Activated T-helper 2 cell treated with anti-CD3 and anti-CD28 coated beads, Interferon-gamma antibody, Interleukin-2, Interleukin-4, amounts not matched to agents 10 μg/mL and 5 μg/mL and 100 μg/mL, durations not matched to agents 14 hours and 24 hours and 36 hours (primary cell): ENCODE data around the gene PARD3B. TPM values are rescaled to one million over a fixed set of nuclear protein-coding genes. Genes with fewer than 3 reads are reported as not detected.
A peak's percentile ranks its signal among the peaks of the same experiment; 100 is the strongest.

ENCODE experiments used
- DNase-seq: peaks from one replicate; pipeline ENCODE4 v3.0.0; 2021; ENCODE audit warnings: low spot score
- H3K27ac Mint-ChIP-seq: one replicate; pipeline ENCODE4 v1.8.0; 2021; ENCODE audit warnings: mixed read lengths
- H3K27me3 Mint-ChIP-seq: one replicate; pipeline ENCODE4 v1.8.0; 2021; ENCODE audit warnings: low read depth, mixed read lengths
- H3K36me3 Mint-ChIP-seq: one replicate; pipeline ENCODE4 v1.8.0; 2021; ENCODE audit warnings: low read depth, mixed read lengths
- H3K4me1 Mint-ChIP-seq: one replicate; pipeline ENCODE4 v1.8.0; 2021; ENCODE audit warnings: low read depth, mixed read lengths
- H3K4me3 Mint-ChIP-seq: one replicate; pipeline ENCODE4 v1.8.0; 2021; ENCODE audit warnings: low read depth, mild to moderate bottlenecking, moderate library complexity, mixed read lengths
- H3K9me3 Mint-ChIP-seq: one replicate; pipeline ENCODE4 v1.8.0; 2021; ENCODE audit warnings: mixed read lengths
- intact Hi-C: fragments of 100-400 bp; cut with micrococcal nuclease; formaldehyde crosslinking; loops from one replicate; pipeline ENCODE4 v1.15.1; 2023
- total RNA-seq: library from RNA; stranded (reverse); gene quantifications from 2 replicates; pipeline ENCODE4 v1.2.3, GENCODE V29; 2022

The PARD3B gene
- total RNA-seq, 1 donor from 2014 or later, result 0.39 TPM

GRCh38 chr2:205078762-205079161 lies 533.5 kb downstream of the PARD3B start:
- H3K4me1 Mint-ChIP-seq, result peaks cover 43% of the 10 kb centered on the region
- no peaks in the 10 kb centered on the region for H3K27me3 Mint-ChIP-seq
- no peak overlapping the region for H3K27ac Mint-ChIP-seq
- H3K4me3 Mint-ChIP-seq, result no peak overlapping the region
- no peak for DNase-seq
- H3K36me3 Mint-ChIP-seq, result peaks cover 7% of the 10 kb centered on the region
- peaks cover 9% of the 10 kb centered on the region for H3K9me3 Mint-ChIP-seq
- intact Hi-C loops, result loop anchor here (5.0 to 10.0 kb wide), 3 partner anchors 51 to 606 kb away; partner anchors contain the start of gene NRP2

DNA sequence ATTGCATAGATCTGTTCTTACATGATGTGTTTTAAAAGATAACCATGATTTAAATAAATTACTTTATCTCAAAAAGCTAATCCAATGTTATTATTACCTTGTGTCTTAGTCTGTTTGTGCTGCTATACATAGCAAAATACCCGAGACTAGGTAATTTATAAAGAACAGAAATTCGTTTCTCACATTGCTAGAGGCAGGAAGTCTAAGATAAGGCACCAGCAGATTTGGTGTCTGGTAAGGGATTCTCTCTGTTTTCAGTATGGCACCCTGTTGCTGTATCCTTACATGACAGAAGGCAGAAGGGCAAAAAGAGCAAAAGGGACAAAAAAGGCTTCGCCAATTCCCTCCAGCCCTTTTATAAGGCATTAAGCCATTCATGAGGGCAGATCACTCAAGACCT lies 533.9 kb downstream of the PARD3B start:
- Mint-ChIP-seq H3K9me3 (peaks cover 9% of the 10 kb centered on the region), H3K4me3 (no peak overlapping the region), H3K4me1 (peaks cover 43% of the 10 kb centered on the region), H3K27ac (no peak overlapping the region), H3K27me3 (no peaks in the 10 kb centered on the region), H3K36me3 (peaks cover 7% of the 10 kb centered on the region)
- intact Hi-C loops, result loop anchor here (5.0 to 10.0 kb wide), 3 partner anchors 52 to 606 kb away; partner anchors contain the start of gene NRP2
- DNase-seq, result no peak

DNA sequence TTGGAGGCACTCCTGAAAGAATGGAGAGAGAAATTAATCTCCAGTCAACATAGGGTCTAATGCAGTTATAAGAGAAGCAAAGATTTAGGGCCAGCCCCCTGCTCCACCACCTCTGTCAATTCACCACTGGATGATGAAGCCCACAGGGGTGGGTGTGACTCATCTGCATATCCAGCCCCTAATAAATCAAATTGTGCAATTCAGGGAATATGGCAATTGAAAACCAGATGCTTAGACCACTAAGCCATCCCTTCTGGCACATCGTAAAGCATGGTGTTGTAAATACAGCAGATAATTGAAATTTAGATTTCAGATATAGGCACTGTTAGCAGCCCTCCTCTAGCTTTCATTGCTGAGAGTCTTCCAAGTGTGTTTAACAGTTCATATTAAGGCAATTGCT lies 541.4 kb downstream of the PARD3B start:
- no peak for DNase-seq
- Mint-ChIP-seq H3K27me3 (no peaks in the 10 kb centered on the region), H3K9me3 (peaks cover 10% of the 10 kb centered on the region), H3K4me3 (no peak overlapping the region), H3K27ac (no peak overlapping the region), H3K36me3 (no peaks in the 10 kb centered on the region), H3K4me1 (peaks cover 24% of the 10 kb centered on the region)
- intact Hi-C loops, result no loop called here

DNA sequence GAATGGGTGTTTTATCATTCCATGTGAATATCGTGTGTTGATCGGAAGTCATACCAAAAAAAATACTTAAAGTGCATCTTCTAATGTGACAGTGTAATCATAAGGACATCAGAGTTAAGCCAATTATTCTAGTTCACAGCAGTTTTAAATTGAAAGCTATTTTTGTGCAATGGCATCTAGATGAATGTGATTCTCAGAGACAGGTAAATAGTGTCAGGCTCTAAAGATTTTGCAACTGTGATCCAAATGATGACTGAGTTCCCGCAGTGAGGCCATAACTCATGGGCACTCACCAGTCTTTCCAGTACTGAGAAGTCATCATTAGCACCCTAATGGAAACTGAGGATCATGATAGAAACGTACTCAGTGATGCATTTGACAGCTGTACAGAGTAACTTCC lies 542.6 kb downstream of the PARD3B start:
- Mint-ChIP-seq H3K4me3 (no peak overlapping the region), H3K36me3 (no peaks in the 10 kb centered on the region), H3K27me3 (no peaks in the 10 kb centered on the region), H3K9me3 (peaks cover 16% of the 10 kb centered on the region), H3K4me1 (peaks cover 32% of the 10 kb centered on the region), H3K27ac (no peak overlapping the region)
- DNase-seq, result no peak
- intact Hi-C loops, result no loop called here

DNA sequence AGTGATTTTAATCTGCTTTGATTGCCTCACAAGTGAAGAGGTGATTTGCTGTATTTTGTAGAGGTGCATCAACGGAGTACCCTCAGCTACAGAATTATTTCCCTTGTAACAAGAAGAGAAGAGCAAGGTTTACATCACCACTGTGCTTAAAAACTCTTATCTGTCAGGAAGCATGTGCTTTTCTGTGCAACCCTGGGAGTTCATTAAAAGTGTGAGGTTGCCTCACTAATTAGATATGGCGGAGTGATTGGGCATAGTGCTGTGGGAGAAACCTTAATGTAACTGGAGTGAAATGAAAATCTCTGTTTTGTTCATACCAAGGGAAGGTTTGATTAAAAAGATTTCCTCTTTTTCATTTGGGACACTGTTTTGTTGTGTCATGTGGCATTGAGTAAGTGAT lies 544.7 kb downstream of the PARD3B start:
- Mint-ChIP-seq H3K27ac (no peak overlapping the region), H3K9me3 (peaks cover 16% of the 10 kb centered on the region), H3K4me3 (no peak overlapping the region), H3K36me3 (no peaks in the 10 kb centered on the region), H3K4me1 (peaks cover 27% of the 10 kb centered on the region), H3K27me3 (no peaks in the 10 kb centered on the region)
- intact Hi-C loops, result no loop called here
- DNase-seq, result no peak

GRCh38 chr2:205091411-205091810 lies 546.1 kb downstream of the PARD3B start:
- Mint-ChIP-seq H3K36me3 (no peaks in the 10 kb centered on the region), H3K4me3 (no peak overlapping the region), H3K27me3 (no peaks in the 10 kb centered on the region), H3K4me1 (peaks cover 26% of the 10 kb centered on the region), H3K27ac (no peak overlapping the region), H3K9me3 (peaks cover 16% of the 10 kb centered on the region)
- intact Hi-C loops, result no loop called here
- DNase-seq, result no peak

DNA sequence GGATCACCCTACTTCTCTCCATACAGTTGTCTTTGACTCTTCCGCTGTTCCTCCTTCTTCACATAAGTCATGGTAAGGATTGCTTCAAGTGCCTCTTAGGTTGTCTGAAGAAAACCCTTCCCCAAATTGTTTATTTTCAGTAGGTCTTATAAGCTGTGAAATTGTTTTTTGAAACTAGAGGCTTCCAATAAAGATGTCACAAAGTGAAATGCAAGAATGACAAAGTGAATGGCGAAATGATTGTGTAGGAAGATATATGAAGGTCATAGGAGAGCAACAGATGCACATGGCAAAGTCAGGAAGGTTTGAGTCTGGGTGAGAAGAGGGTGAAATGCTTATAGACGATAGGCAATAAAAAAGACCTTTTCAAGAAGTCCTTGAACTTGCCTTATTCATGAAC lies 548.8 kb downstream of the PARD3B start:
- H3K4me3 Mint-ChIP-seq, result no peak overlapping the region
- H3K4me1 Mint-ChIP-seq, result peaks cover 22% of the 10 kb centered on the region
- H3K36me3 Mint-ChIP-seq, result no peaks in the 10 kb centered on the region
- no peak overlapping the region for H3K27ac Mint-ChIP-seq
- intact Hi-C loops, result no loop called here
- no peaks in the 10 kb centered on the region for H3K27me3 Mint-ChIP-seq
- DNase-seq, result no peak
- H3K9me3 Mint-ChIP-seq, result peaks cover 16% of the 10 kb centered on the region

GRCh38 chr2:205103699-205104098 lies 558.4 kb downstream of the PARD3B start:
- peaks cover 2% of the 10 kb centered on the region for H3K4me1 Mint-ChIP-seq
- intact Hi-C loops, result no loop called here
- H3K36me3 Mint-ChIP-seq, result peaks cover 4% of the 10 kb centered on the region
- H3K27me3 Mint-ChIP-seq, result peaks cover 14% of the 10 kb centered on the region
- H3K9me3 Mint-ChIP-seq, result no peaks in the 10 kb centered on the region
- no peak overlapping the region for H3K27ac Mint-ChIP-seq
- DNase-seq, result no peak
- H3K4me3 Mint-ChIP-seq, result no peak overlapping the region

DNA sequence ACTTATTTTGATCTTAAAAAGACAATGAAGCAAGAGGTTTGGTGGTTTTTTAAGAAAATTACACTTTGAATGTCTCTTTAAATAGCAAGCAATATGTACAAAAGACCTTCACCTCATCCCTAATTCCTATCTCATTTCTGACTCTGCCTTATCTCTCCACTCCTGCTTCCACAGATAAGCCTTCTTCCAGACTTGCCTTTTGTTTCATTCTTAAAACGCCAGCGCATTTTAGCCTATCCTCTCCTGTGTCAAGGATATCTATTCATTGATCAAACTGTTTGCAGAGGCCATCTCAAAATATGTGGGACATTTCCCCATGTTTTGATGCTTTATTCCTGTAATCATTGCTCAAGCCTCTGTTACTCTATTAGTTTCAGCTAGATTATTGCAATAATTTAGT lies 562.5 kb downstream of the PARD3B start:
- intact Hi-C loops, result no loop called here
- no peak overlapping the region for H3K27ac Mint-ChIP-seq
- H3K9me3 Mint-ChIP-seq, result peaks cover 4% of the 10 kb centered on the region
- H3K4me1 Mint-ChIP-seq, result peaks cover 6% of the 10 kb centered on the region
- no peak overlapping the region for H3K4me3 Mint-ChIP-seq
- DNase-seq, result no peak
- peaks cover 21% of the 10 kb centered on the region for H3K27me3 Mint-ChIP-seq
- no peaks in the 10 kb centered on the region for H3K36me3 Mint-ChIP-seq

DNA sequence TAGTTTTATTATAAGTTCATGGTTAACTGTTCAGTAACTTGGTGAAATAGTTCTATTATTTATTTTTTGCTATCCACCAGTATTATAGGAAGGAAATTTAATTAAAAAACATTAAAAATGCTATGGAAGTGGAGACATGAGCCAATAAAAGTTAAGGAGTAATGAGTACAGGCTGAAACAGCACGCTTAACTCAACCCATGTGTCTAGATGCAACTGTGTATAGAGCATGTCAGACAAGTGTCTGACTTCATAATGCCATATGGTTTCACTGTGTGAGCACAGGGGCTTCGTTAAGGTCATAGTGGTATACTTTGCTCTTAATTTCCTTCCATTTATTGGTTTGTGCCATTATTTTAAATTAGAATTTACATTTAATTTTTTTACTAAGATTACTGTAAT lies 570.2 kb downstream of the PARD3B start:
- no peak overlapping the region for H3K4me3 Mint-ChIP-seq
- peaks cover 18% of the 10 kb centered on the region for H3K4me1 Mint-ChIP-seq
- peaks cover 10% of the 10 kb centered on the region for H3K36me3 Mint-ChIP-seq
- intact Hi-C loops, result loop anchor here (10.0 kb wide), 1 partner anchor 61 kb away; no protein-coding TSS in a partner anchor
- DNase-seq, result no peak
- no peak overlapping the region for H3K27ac Mint-ChIP-seq
- H3K27me3 Mint-ChIP-seq, result peaks cover 2% of the 10 kb centered on the region
- H3K9me3 Mint-ChIP-seq, result peaks cover 5% of the 10 kb centered on the region

GRCh38 chr2:205117125-205117524 lies 571.9 kb downstream of the PARD3B start:
- Mint-ChIP-seq H3K4me1 (peaks cover 17% of the 10 kb centered on the region), H3K27ac (no peak overlapping the region), H3K4me3 (no peak overlapping the region), H3K9me3 (peaks cover 3% of the 10 kb centered on the region), H3K27me3 (no peaks in the 10 kb centered on the region), H3K36me3 (peaks cover 10% of the 10 kb centered on the region)
- intact Hi-C loops, result loop anchor here (2.0 to 10.0 kb wide), 2 partner anchors 40 to 62 kb away; no protein-coding TSS in a partner anchor
- no peak for DNase-seq

- Mint-ChIP-seq H3K27ac (no peak overlapping the region), H3K4me3 (no peak overlapping the region), H3K4me1 (peaks cover 17% of the 10 kb centered on the region), H3K9me3 (peaks cover 6% of the 10 kb centered on the region), H3K27me3 (no peaks in the 10 kb centered on the region), H3K36me3 (peaks cover 12% of the 10 kb centered on the region)
- intact Hi-C loops, result loop anchor here (10.0 kb wide), 1 partner anchor 64 kb away; no protein-coding TSS in a partner anchor
- DNase-seq, result no peak
Measured at GRCh38 chr2:205119136-205119535, 573.9 kb downstream of the PARD3B start.

- intact Hi-C loops, result no loop called here
- Mint-ChIP-seq H3K4me3 (no peak overlapping the region), H3K27me3 (no peaks in the 10 kb centered on the region), H3K27ac (no peak overlapping the region), H3K36me3 (peaks cover 19% of the 10 kb centered on the region), H3K9me3 (peaks cover 21% of the 10 kb centered on the region), H3K4me1 (peaks cover 20% of the 10 kb centered on the region)
- no peak for DNase-seq
Measured at GRCh38 chr2:205128726-205129125, 583.5 kb downstream of the PARD3B start.

DNA sequence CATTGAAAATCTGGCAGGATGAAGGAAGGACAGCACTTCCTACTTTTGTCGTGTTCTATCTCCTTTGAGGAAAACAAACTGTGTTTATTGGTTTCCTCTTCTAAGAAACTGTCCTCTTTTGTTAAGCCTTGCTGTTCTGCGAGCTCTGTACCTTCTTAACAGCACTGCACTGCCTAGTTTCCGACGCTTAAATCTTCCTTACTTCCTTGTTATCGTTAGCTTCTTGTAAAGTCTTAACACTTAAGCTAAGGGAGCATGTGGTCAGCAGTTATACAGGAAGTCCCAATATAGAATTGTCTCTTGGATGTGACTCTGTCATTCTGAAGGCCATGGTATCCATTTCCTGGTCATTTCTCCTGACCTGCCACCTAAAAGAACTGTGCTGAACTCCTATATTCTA lies 584.3 kb downstream of the PARD3B start:
- no peak for DNase-seq

More for the DNA sequence above, 584.3 kb downstream of the PARD3B start:
- Mint-ChIP-seq H3K4me3 (peak overlapping the region; percentile 40), H3K27ac (peak overlapping the region; percentile 65), H3K36me3 (peaks cover 21% of the 10 kb centered on the region), H3K27me3 (no peaks in the 10 kb centered on the region), H3K4me1 (peaks cover 21% of the 10 kb centered on the region), H3K9me3 (peaks cover 22% of the 10 kb centered on the region)
- intact Hi-C loops, result no loop called here
